Astrocyte of the cerebellum (primary cell): Measurements from ENCODE around the gene CXCL9.

Experiments
- DNase-seq: peaks from one replicate; pipeline ENCODE4 v3.0.0-alpha.2; 2011; ENCODE audit warnings: low read depth
- H3K4me3 ChIP-seq: 2 replicates; pipeline ENCODE4 v1.5.1; 2011; ENCODE audit warnings: mild to moderate bottlenecking, low read depth, low read length, moderate library complexity
- in situ Hi-C: cut with HindIII; loops from 2 replicates; pipeline ENCODE4 v1.10.0; 2017; ENCODE audit warnings: low sequenced_read_pairs
- TF ChIP-seq, protein P1 (sequence below): IDR thresholded peaks from 2 replicates; pipeline ENCODE4 v1.5.1; 2012; ENCODE audit warnings: low read length, low read depth, moderate library complexity, mild to moderate bottlenecking; ENCODE audit errors: missing control alignments

Gene CXCL9

GRCh38 chr4:76023389-76023788, 16.1 kb upstream of the CXCL9 start, which contains the start of gene CXCL10:
Gene CXCL10, minus strand, starts transcription at chr4:76023497. Its CDS starts 66 bp downstream, at chr4:76023431.
- in situ Hi-C loops, result no loop called here
- no peak for DNase-seq
- TF ChIP-seq, protein P1, sequence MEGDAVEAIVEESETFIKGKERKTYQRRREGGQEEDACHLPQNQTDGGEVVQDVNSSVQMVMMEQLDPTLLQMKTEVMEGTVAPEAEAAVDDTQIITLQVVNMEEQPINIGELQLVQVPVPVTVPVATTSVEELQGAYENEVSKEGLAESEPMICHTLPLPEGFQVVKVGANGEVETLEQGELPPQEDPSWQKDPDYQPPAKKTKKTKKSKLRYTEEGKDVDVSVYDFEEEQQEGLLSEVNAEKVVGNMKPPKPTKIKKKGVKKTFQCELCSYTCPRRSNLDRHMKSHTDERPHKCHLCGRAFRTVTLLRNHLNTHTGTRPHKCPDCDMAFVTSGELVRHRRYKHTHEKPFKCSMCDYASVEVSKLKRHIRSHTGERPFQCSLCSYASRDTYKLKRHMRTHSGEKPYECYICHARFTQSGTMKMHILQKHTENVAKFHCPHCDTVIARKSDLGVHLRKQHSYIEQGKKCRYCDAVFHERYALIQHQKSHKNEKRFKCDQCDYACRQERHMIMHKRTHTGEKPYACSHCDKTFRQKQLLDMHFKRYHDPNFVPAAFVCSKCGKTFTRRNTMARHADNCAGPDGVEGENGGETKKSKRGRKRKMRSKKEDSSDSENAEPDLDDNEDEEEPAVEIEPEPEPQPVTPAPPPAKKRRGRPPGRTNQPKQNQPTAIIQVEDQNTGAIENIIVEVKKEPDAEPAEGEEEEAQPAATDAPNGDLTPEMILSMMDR, result no peak
- H3K4me3 ChIP-seq, result no peak within 1 kb of the TSS

- TF ChIP-seq, protein P1, result no peak
- no peak for DNase-seq
- in situ Hi-C loops, result no loop called here
- no peak overlapping the region for H3K4me3 ChIP-seq
Observed at GRCh38 chr4:76022677-76023076, 15.4 kb upstream of the CXCL9 start.

DNA sequence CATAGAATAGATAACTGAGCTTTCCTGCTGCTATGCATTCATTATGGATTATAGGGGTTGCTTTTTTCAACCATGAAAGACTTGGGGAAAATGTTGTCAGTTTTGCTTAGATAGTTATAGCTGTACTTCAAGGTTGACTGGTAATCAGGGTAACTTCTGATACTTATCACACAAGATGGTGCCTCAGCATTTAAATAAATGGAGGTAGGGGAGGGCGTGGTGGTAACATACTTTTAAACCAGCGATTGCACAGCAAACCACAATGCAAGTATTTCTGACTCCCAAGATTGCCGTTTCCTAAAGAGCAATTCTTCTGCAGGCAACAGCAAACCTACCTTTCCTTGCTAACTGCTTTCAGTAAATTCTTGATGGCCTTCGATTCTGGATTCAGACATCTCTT, 14.7 kb upstream of the CXCL9 start:
- TF ChIP-seq, protein P1, result no peak
- no peak overlapping the region for H3K4me3 ChIP-seq
- DNase-seq, result no peak
- in situ Hi-C loops, result no loop called here

DNA sequence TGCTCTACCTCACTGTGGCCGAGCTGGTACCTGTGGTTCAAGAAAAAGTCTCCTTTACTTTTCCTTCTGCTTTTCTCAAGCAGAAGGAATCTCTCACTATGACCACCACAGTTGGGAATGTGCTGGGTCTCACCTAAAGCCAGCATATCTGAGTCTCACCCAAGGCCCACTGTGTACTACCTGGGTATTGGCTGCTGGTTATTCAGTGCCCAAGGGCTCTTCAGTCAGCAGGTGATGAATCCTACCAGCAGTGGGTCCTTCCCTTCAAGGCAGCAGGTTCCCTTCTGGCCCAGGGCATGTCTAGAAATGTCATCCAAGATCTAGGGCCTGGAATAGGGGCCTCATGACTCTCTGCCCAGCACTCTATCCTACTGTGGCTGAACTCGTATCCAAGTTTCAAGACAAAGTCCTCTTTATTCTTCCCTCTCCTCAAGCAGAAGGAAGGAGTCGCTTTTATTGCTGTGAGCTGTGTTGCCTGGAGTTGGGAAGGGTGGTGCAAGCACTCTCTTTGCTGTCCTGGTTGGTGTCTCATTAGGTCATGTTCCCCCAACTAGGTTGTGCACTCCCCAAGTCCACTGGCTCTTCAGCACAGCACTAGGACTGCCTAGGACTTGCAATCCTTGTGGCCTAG, 9.9 kb upstream of the CXCL9 start:
- in situ Hi-C loops, result no loop called here
- no peak overlapping the region for H3K4me3 ChIP-seq
- DNase-seq, result no peak
- TF ChIP-seq, protein P1, result no peak

GRCh38 chr4:76016393-76016792, 9.1 kb upstream of the CXCL9 start:
- no peak overlapping the region for H3K4me3 ChIP-seq
- TF ChIP-seq, protein P1, result no peak
- in situ Hi-C loops, result no loop called here
- no peak for DNase-seq

- H3K4me3 ChIP-seq, result no peak overlapping the region
- DNase-seq, result no peak
- in situ Hi-C loops, result no loop called here
- TF ChIP-seq, protein P1, result no peak
Observed at GRCh38 chr4:76013540-76013939, 6.2 kb upstream of the CXCL9 start.
